H1 (cell line): Measurements from ENCODE around the gene CEP68. TPM values are rescaled to one million over a fixed set of nuclear protein-coding genes. Genes with fewer than 3 reads are reported as not detected.

Source experiments
- CHD7 ChIP-seq: fragments of 300-600 bp; sonication (generic); IDR thresholded peaks from 2 replicates; pipeline ENCODE4 v1.7.1; 2012; ENCODE audit warnings: low read length, moderate library complexity, mild to moderate bottlenecking, inconsistent platforms; ENCODE audit not compliant: insufficient replicate concordance
- JUN ChIP-seq: IDR thresholded peaks from 2 replicates; pipeline ENCODE4 v1.6.1; 2011; ENCODE audit warnings: low read depth, mild to moderate bottlenecking, improper control_type of control experiment, low read length
- JUND ChIP-seq: IDR thresholded peaks from 2 replicates; pipeline ENCODE4 v1.6.1; 2011; ENCODE audit warnings: mild to moderate bottlenecking, improper control_type of control experiment, low read length
- MAX ChIP-seq: IDR thresholded peaks from 2 replicates; pipeline ENCODE4 v1.6.1; 2012; ENCODE audit warnings: inconsistent platforms
- NANOG ChIP-seq: IDR thresholded peaks from 2 replicates; pipeline ENCODE4 v1.6.1; 2011; ENCODE audit warnings: low read length, low read depth, mild to moderate bottlenecking, inconsistent platforms; ENCODE audit not compliant: insufficient read depth, poor library complexity, severe bottlenecking
- NRF1 ChIP-seq: IDR thresholded peaks from 2 replicates; pipeline ENCODE4 v1.6.1; 2011; ENCODE audit warnings: mild to moderate bottlenecking, low read depth, low read length, improper control_type of control experiment
- POLR2A ChIP-seq, 2 experiments: IDR thresholded peaks; 1 replicate in 1 of 2; 2 replicates in 1 of 2; pipeline ENCODE4 v1.6.1; 2011; ENCODE audit warnings: low read depth in 2 of 2, low read length in 2 of 2, mild to moderate bottlenecking in 2 of 2; ENCODE audit errors: control extremely low read depth in 1 of 2
- POU5F1 ChIP-seq: IDR thresholded peaks from 2 replicates; pipeline ENCODE4 v1.6.1; 2011; ENCODE audit warnings: low read depth, mild to moderate bottlenecking, low read length, moderate library complexity
- RNF2 ChIP-seq: fragments of 200-900, 300-1000 bp; sonication (generic); IDR thresholded peaks from 2 replicates; pipeline ENCODE4 v1.7.1; 2016; ENCODE audit warnings: borderline replicate concordance, low read depth, mild to moderate bottlenecking, antibody characterized with exemption, low read length; ENCODE audit not compliant: poor library complexity, severe bottlenecking; ENCODE audit errors: missing control alignments
- RXRA ChIP-seq: IDR thresholded peaks from 2 replicates; pipeline ENCODE4 v1.6.1; 2011; ENCODE audit warnings: low read depth, mild to moderate bottlenecking, low read length, moderate library complexity; ENCODE audit not compliant: insufficient read depth
- polyA plus RNA-seq, 7 experiments: library from polyadenylated mRNA; depleted of rRNA in 3 of 7; stranded (reverse) in 5 of 7; unstranded in 2 of 7; fragments of >200 nt in 5 of 7; fragments of 200-250 nt in 2 of 7; gene quantifications; 1 replicate in 5 of 7; 2 replicates in 1 of 7; 4 replicates in 1 of 7; pipeline versions ENCODE4 v1.2.1 to v1.2.3, GENCODE V29; 2011 to 2013; ENCODE audit warnings: missing spikeins in 2 of 7, mixed read lengths in 2 of 7
- total RNA-seq: library from RNA; stranded (reverse); fragmentation: NEBNext Ultra II Directional; extraction: Animal tissue kit (Norgen Biotek cat#: 25700); gene quantifications from 2 replicates; pipeline ENCODE4 v1.2.1, GENCODE V29; 2021

CEP68 gene
- total and polyA plus RNA-seq, 2 of the 8 experiments (the other 6 are each of a cell fraction or from before 2014, with no cell fraction given), result 23.2 to 24.7 TPM

GRCh38 chr2:65133626-65134025 is 77.4 kb downstream of the CEP68 start (continued):
- no peak for TF ChIP-seq CHD7
- no peak for TF ChIP-seq POLR2A (IDR thresholded peaks at IDR 0.05; ENCODE audit: control extremely low read depth in 1 of 2, low read depth in 2 of 2, low read length in 2 of 2)
- TF ChIP-seq NANOG, result no peak
- TF ChIP-seq NRF1, result no peak
- TF ChIP-seq RNF2, result no peak
- TF ChIP-seq JUND, result no peak
- TF ChIP-seq JUN, result no peak
- TF ChIP-seq POU5F1, result no peak
- TF ChIP-seq MAX, result no peak
- TF ChIP-seq RXRA, result no peak
